Gastroesophageal sphincter (tissue), 4 donors: Measurements from ENCODE around the gene KLF15. TPM values are rescaled to one million over a fixed set of nuclear protein-coding genes. Genes with fewer than 3 reads are reported as not detected.

ENCODE experiments used
- ATAC-seq: fragments of 150-250 bp; one replicate; pipeline ENCODE4 v1.9.1; 2016; ENCODE audit warnings: mild to moderate bottlenecking, moderate library complexity
- H3K27ac ChIP-seq, 4 donors: fragments of 200-600 bp; sonication (generic) in 3 of 4; 1 replicate in 3 of 4; 2 replicates in 1 of 4; pipeline ENCODE4 v1.5.1; 2016 to 2019
- H3K27me3 ChIP-seq: fragments of 200-600 bp; sonication (generic); one replicate; pipeline ENCODE4 v1.5.1; 2019
- H3K36me3 ChIP-seq, 2 donors: fragments of 200-600 bp; sonication (generic); one replicate each; pipeline ENCODE4 v1.5.1; 2019; ENCODE audit warnings: control low read depth in 1 of 2
- H3K4me1 ChIP-seq, 3 donors: fragments of 200-600 bp; sonication (generic); 1 replicate in 2 of 3; 2 replicates in 1 of 3; pipeline ENCODE4 v1.5.1; 2016 to 2019; ENCODE audit warnings: control low read depth in 2 of 3
- H3K4me3 ChIP-seq, 2 donors: fragments of 200-600 bp; sonication (generic); one replicate each; pipeline ENCODE4 v1.5.1; 2019; ENCODE audit warnings: mild to moderate bottlenecking in 1 of 2, moderate library complexity in 1 of 2
- H3K9me3 ChIP-seq, 3 donors: fragments of 200-600 bp; sonication (generic); one replicate each; pipeline ENCODE4 v1.5.1; 2017 to 2019; ENCODE audit warnings: control low read depth in 2 of 3
- EP300 ChIP-seq: sonication (generic); formaldehyde crosslinking; IDR thresholded peaks from one replicate; pipeline ENCODE4 v1.6.1; 2017; ENCODE audit warnings: antibody characterized with exemption, mild to moderate bottlenecking
- POLR2A ChIP-seq, 2 donors: fragments of 450-650 bp; IDR thresholded peaks; one replicate each; pipeline ENCODE4 v1.6.1; 2017; ENCODE audit warnings: antibody characterized with exemption in 2 of 2, mild to moderate bottlenecking in 2 of 2, moderate library complexity in 1 of 2
- POLR2AphosphoS5 ChIP-seq: sonication (generic); formaldehyde crosslinking; IDR thresholded peaks from one replicate; pipeline ENCODE4 v1.6.1; 2017; ENCODE audit warnings: antibody characterized with exemption
- WGBS, 2 donors: methylation state at CpG; one replicate each; pipeline ENCODE4 v1.1.5; 2018; ENCODE audit warnings: low coverage in 1 of 2; 5-methylcytosine and 5-hydroxymethylcytosine counted together
- total RNA-seq, 4 donors: library from RNA; depleted of rRNA; stranded (reverse); fragments of >200 nt; gene quantifications; one replicate each; pipeline ENCODE4 v1.1.0, GENCODE V29; 2016
- TF ChIP-seq, protein P1 (sequence below), 4 experiments: fragments of 200-600 bp in 2 of 4; fragments of 450-650 bp in 2 of 4; sonication (generic) in 1 of 4; IDR thresholded peaks; one replicate each; pipeline ENCODE4 v1.5.1; 2017 to 2019; ENCODE audit warnings: antibody characterized with exemption in 4 of 4, mild to moderate bottlenecking in 2 of 4, moderate library complexity in 2 of 4

Gene KLF15
- total RNA-seq, 4 donors from 2014 or later, result 69.5 to 110 (median 94.0) TPM

DNA sequence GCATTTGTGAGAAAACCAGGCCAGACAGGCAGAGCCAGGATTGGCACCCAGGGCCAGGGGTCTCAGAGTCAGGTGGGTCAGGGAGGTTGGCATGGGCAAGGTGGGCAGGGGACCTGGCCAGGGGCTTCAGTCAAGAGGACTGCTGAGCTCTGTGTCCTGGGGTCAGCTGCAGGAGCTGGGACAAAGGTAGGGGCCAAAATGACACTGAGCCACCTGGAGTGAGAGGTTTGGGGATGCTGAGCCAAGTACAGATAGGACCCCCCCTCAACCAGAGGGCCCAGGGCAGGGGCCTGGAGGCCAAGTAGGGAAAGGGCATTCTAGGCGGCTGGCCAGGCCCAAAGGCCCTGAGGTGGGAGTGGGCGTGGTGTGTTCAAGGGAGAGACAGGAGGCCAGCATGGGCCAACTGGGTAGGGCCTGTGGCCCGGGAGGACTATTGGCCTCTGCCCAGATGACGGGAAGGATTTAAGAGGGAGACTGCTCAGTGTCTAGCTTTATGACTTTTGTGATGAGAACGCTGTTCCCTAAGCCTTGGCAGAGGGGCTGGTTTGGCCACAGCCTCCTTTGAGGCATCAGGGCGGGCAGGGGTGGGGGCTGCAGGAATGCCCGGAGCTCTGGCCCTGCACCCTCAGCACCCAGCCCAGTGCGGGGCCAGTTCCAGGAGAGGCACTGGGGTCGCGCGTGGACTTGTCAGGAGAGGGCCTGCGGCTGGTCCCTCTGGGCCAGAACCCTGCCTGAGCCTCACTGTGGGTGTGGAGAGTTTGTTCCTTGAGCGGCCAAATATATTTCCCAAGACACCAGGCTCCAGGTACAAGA lies 40.6 kb upstream of the KLF15 start:
- H3K27me3 ChIP-seq, result peaks cover 6% of the 10 kb centered on the region
- no peak overlapping the region for H3K4me3 ChIP-seq
- TF ChIP-seq POLR2A (IDR thresholded peaks at IDR 0.05) (no peak), EP300 (no peak), POLR2AphosphoS5 (no peak)
- TF ChIP-seq, protein P1, sequence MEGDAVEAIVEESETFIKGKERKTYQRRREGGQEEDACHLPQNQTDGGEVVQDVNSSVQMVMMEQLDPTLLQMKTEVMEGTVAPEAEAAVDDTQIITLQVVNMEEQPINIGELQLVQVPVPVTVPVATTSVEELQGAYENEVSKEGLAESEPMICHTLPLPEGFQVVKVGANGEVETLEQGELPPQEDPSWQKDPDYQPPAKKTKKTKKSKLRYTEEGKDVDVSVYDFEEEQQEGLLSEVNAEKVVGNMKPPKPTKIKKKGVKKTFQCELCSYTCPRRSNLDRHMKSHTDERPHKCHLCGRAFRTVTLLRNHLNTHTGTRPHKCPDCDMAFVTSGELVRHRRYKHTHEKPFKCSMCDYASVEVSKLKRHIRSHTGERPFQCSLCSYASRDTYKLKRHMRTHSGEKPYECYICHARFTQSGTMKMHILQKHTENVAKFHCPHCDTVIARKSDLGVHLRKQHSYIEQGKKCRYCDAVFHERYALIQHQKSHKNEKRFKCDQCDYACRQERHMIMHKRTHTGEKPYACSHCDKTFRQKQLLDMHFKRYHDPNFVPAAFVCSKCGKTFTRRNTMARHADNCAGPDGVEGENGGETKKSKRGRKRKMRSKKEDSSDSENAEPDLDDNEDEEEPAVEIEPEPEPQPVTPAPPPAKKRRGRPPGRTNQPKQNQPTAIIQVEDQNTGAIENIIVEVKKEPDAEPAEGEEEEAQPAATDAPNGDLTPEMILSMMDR (IDR thresholded peaks at IDR 0.05), result no peak
- H3K27ac ChIP-seq, result no peak overlapping the region
- peaks cover 0 to 12% (median 8%) of the 10 kb centered on the region in 3 donors for H3K4me1 ChIP-seq
- H3K36me3 ChIP-seq, result no peaks in the 10 kb centered on the region
- H3K9me3 ChIP-seq, result no peaks in the 10 kb centered on the region
- no peak for ATAC-seq
- WGBS, 2 donors, result 79% methylated on average over 2 of the region's 13 CpGs; no CpG with 5 or more reads in 1 of the 2 donors

DNA sequence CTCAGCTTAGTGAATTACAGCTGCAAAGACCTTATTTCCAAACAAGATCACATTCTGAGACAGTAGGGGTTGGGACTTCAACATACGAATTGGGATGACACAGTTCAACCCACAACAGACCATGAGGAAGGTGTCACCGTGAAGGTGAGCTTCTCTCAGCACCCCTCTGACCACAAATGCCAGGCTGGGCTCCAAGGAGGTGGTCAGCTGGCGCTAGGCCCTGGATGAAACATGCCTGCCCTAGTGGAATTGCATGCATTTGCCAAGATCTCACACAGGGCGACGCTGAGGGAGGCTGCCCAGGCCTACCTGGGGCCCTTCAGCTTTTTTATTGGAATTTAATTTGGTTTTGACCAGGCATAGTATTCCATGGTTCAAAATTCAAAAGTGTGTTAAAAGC lies 39.3 kb upstream of the KLF15 start:
- TF ChIP-seq POLR2A (IDR thresholded peaks at IDR 0.05), result no peak
- TF ChIP-seq EP300, result no peak
- TF ChIP-seq POLR2AphosphoS5, result no peak
- TF ChIP-seq, protein P1 (IDR thresholded peaks at IDR 0.05), result no peak
- ATAC-seq, result no peak
- WGBS, 2 donors, result 89 to 100% methylated on average over 3 to 5 of the region's 5 CpGs

DNA sequence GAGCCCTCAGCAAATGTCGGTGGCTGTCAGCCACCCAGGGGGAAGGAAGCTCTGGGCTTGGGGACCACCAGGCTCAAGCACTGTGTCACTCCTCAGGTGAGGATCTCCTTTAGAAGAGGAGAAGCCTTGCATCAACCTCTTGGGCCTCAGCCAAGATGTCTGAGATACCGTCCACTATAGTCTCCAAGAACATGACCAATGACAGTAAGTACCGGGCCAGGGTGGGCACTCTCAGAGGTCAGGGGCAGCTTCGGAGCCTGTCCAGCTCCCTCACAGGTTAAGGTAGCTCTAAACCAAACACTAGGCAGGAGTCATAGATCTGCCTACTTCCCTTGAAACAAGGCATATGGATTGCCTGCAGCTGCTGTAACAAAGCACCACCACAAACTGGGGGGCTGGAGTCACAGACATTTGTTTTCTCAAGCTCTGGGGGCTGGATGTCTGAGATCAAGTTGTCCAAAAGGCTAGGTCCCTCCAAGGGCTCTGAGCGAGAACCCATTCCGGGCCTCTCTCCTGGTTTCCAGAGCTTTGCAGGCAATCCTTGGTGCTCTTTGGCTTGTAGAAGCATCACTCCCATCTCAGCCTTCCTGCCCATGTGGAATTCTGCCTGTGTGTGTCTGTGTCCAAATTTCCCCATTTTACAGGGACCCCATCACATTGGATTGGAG lies 38.8 kb upstream of the KLF15 start:
- 83 to 86% methylated on average over 1 of the region's 6 CpGs for WGBS, 2 donors
- no peaks in the 10 kb centered on the region for H3K9me3 ChIP-seq
- TF ChIP-seq, protein P1 (IDR thresholded peaks at IDR 0.05), result no peak
- peaks cover 6% of the 10 kb centered on the region for H3K27me3 ChIP-seq
- peaks cover 0 to 12% (median 8%) of the 10 kb centered on the region in 3 donors for H3K4me1 ChIP-seq
- no peak for ATAC-seq
- H3K4me3 ChIP-seq, result no peak overlapping the region
- no peaks in the 10 kb centered on the region for H3K36me3 ChIP-seq
- no peak overlapping the region for H3K27ac ChIP-seq

More for the DNA sequence above, 39.3 kb upstream of the KLF15 start:
- H3K4me3 ChIP-seq, result no peak overlapping the region
- H3K27me3 ChIP-seq, result peaks cover 6% of the 10 kb centered on the region
- H3K9me3 ChIP-seq, result no peaks in the 10 kb centered on the region
- no peaks in the 10 kb centered on the region for H3K36me3 ChIP-seq
- H3K4me1 ChIP-seq, result peaks cover 0 to 12% (median 8%) of the 10 kb centered on the region in 3 donors
- no peak overlapping the region for H3K27ac ChIP-seq

DNA sequence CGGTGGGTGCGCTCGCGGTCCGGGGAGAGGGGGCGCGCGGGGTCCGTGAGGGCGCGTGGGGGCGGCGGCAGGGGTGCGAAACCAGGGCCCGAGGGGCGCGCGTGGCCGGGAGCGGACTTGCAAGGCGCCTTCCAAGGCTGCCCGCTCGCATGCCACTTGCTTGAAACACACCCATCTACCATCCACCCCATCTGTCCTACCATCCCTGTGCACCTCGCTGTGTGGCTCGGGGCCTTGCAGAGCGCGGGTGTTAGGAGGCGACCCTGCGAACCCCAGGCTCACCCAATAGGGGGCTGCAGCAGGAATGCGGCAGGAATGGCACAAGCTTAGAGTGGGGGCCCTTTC lies 37.7 kb upstream of the KLF15 start:
- peak overlapping the region; percentile 8 to 44 for H3K4me3 ChIP-seq
- no peak for ATAC-seq
- no peak for TF ChIP-seq POLR2A (IDR thresholded peaks at IDR 0.05)
- TF ChIP-seq, protein P1 (IDR thresholded peaks at IDR 0.05), result no peak
- TF ChIP-seq POLR2AphosphoS5, result no peak
- TF ChIP-seq EP300, result no peak
- H3K36me3 ChIP-seq, result no peaks in the 10 kb centered on the region
- peak overlapping the region in 1 of 4 donors; percentile 54 for H3K27ac ChIP-seq
- WGBS, 2 donors, result 60% methylated on average over 1 of the region's 30 CpGs; no CpG with 5 or more reads in 1 of the 2 donors
- H3K4me1 ChIP-seq, result peaks cover 0 to 12% (median 8%) of the 10 kb centered on the region in 3 donors
- no peaks in the 10 kb centered on the region for H3K9me3 ChIP-seq
- peaks cover 6% of the 10 kb centered on the region for H3K27me3 ChIP-seq
